Peyer's patch (tissue), 4 donors: ENCODE results near the gene NUDT16L1.

Experiments
- CTCF ChIP-seq, 6 experiments: fragments of 450-650 bp in 4 of 6; fragments of 200-600 bp in 2 of 6; sonication (generic) in 1 of 6; IDR thresholded peaks; one replicate each; pipeline ENCODE4 v1.5.1; 2017 to 2019; ENCODE audit warnings: antibody characterized with exemption in 6 of 6, mild to moderate bottlenecking in 3 of 6, moderate library complexity in 1 of 6
- POLR2A ChIP-seq, 2 donors: fragments of 450-650 bp; IDR thresholded peaks; one replicate each; pipeline ENCODE4 v1.5.1; 2017; ENCODE audit warnings: antibody characterized with exemption in 2 of 2, mild to moderate bottlenecking in 2 of 2, moderate library complexity in 2 of 2

DNA sequence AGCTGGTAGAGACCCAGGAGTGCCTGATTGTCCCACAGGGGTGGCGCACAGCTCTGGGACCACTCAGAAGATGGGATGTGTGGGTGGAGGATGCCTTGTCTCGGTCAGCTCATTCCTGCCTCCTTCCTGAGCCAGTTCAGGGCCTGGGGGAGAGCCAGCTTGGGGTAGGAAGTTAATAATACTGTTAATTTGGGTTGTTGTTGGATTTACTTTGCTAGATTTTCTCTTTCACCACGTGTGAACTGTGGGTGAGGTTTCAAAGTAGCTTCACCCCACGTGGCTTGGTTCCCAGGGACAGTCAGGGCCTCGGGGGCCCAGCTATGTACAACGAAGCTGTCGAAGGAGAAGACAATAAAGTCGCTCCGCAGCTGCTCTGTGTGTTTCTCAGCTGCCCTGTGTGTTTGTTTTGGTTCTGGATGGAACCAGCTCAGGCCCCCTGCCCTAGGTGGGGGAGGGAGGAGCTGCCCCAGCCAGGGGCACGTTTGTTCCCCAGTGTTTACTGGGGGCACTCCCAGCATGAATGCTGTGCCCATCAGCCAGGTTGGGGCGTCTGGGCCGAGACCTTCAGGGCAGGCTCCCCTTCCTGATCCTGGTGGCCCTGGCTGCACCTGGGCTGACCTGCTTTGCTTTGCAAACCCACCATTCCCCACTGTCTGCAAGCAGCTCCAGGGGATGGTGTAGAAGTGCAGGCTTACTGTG lies 2.3 kb downstream of the NUDT16L1 start:
- no peak for TF ChIP-seq POLR2A (IDR thresholded peaks at IDR 0.05)
- TF ChIP-seq CTCF (IDR thresholded peaks at IDR 0.05), result no peak
